ENCODE data around the gene SULF2.
"Not testable (repeated sequence)": the region's sequence is repeated elsewhere in the genome, so short reads cannot be mapped to it uniquely, and the experiment has no call there.

Gene SULF2

GRCh38 chr20:47804224-47804825 is 19.0 kb upstream of the SULF2 start:
- not testable (repeated sequence) for DNase-seq (ENCODE audit: low spot score)

GRCh38 chr20:47802975-47803374 is 17.7 kb upstream of the SULF2 start:
- DNase-seq (ENCODE audit: low spot score), result no peak

GRCh38 chr20:47802226-47802920 is 17.1 kb upstream of the SULF2 start:
- no peak for DNase-seq (ENCODE audit: low spot score)

- no peak for DNase-seq (ENCODE audit: low spot score)
These were observed 16.5 kb upstream of the SULF2 start for GRCh38 chr20:47801759-47802158.

- DNase-seq (ENCODE audit: low spot score), result no peak
These were observed 15.8 kb upstream of the SULF2 start for GRCh38 chr20:47801079-47801478.

- DNase-seq (ENCODE audit: low spot score), result no peak
These were observed 15.3 kb upstream of the SULF2 start for GRCh38 chr20:47800623-47801022.

- DNase-seq (ENCODE audit: low spot score), result no peak
These were observed 13.9 kb upstream of the SULF2 start for GRCh38 chr20:47799116-47799715.

- no peak for DNase-seq (ENCODE audit: low spot score)
These were observed 11.7 kb upstream of the SULF2 start for GRCh38 chr20:47796971-47797370.

- no peak for DNase-seq (ENCODE audit: low spot score)
These were observed 10.1 kb upstream of the SULF2 start for GRCh38 chr20:47795214-47795907.

GRCh38 chr20:47794264-47794663 is 9.0 kb upstream of the SULF2 start:
- not testable (repeated sequence) for DNase-seq (ENCODE audit: low spot score)

GRCh38 chr20:47792021-47792618 is 6.8 kb upstream of the SULF2 start:
- no peak for DNase-seq (ENCODE audit: low spot score)

- DNase-seq (ENCODE audit: low spot score), result no peak
These were observed 5.9 kb upstream of the SULF2 start for GRCh38 chr20:47791084-47791599.

- DNase-seq (ENCODE audit: low spot score), result no peak
These were observed 5.3 kb upstream of the SULF2 start for GRCh38 chr20:47790580-47790965.

- no peak for DNase-seq (ENCODE audit: low spot score)
These were observed 4.7 kb upstream of the SULF2 start for GRCh38 chr20:47789764-47790579.

GRCh38 chr20:47789081-47789763 is 3.9 kb upstream of the SULF2 start:
- peak; percentile 75 for DNase-seq (ENCODE audit: low spot score)

- DNase-seq (ENCODE audit: low spot score), result no peak
These were observed 3.4 kb upstream of the SULF2 start for GRCh38 chr20:47788741-47789080.

- no peak for DNase-seq (ENCODE audit: low spot score)
These were observed 1.5 kb upstream of the SULF2 start for GRCh38 chr20:47786765-47787107.

GRCh38 chr20:47785854-47786764 is 828 bp upstream of the SULF2 start:
- DNase-seq (ENCODE audit: low spot score), result peak; percentile 98

GRCh38 chr20:47784599-47785310 is 526 bp downstream of the SULF2 start:
- DNase-seq (ENCODE audit: low spot score), result peak; percentile 91

Measured in HuH-7.5 (cell line).